ENCODE results near the gene EDNRA. TPM values are rescaled to one million over a fixed set of nuclear protein-coding genes. Genes with fewer than 3 reads are reported as not detected.

Gene EDNRA
- total and polyA plus RNA-seq, 4 experiments from 2014 or later = not detected

DNA sequence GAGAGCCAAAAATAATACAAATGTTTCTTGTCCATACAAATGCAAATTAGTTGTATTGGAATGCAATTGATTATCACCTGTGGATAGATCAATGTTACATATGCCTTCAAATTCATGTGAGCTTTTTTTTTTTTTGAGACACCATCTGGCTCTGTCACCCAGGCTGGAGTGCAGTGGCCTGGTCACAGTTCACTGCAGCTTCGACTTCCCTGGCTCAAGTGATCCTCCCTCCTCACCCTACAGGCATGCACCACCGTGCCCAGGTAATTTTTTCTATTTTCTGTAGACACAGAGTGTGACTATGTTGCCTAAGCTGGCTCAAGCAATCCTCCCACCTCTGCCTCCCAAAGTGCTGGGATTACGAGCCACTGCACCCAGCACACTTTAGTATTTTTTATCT lies 97.7 kb downstream of the EDNRA start:
- ChIA-PET CTCF (ENCODE audit: partially characterized antibody) (interaction anchor here (0.9 kb wide), 1 partner anchor 11 kb away, joined by 3 read pairs; no protein-coding TSS in a partner anchor), POLR2A (ENCODE audit: partially characterized antibody) (no interaction called here)
- peaks cover 0 to 6% (median under 1%) of the 10 kb centered on the region in 8 donors for H3K9me3 Mint-ChIP-seq
- no peak overlapping the region for H3K27ac Mint-ChIP-seq
- H3K4me1 Mint-ChIP-seq = peaks cover 0 to 1% (median 0%) of the 10 kb centered on the region in 4 donors
- H3K27ac ChIP-seq (ENCODE audit: low read depth, low read length) = no peak overlapping the region
- H3K4me1 ChIP-seq (ENCODE audit: insufficient read depth, low read length) = no peaks in the 10 kb centered on the region
- H3K36me3 Mint-ChIP-seq = no peaks in the 10 kb centered on the region
- no peaks in the 10 kb centered on the region for H3K27me3 ChIP-seq (ENCODE audit: insufficient read depth, low read length)
- no peak overlapping the region for H3K4me3 ChIP-seq (ENCODE audit: low read length in 2 of 2)
- no peak for DNase-seq
- no peaks in the 10 kb centered on the region for H3K36me3 ChIP-seq (ENCODE audit: insufficient read depth, low read length)
- H3K4me3 Mint-ChIP-seq = no peak overlapping the region
- peaks cover 2 to 9% of the 10 kb centered on the region in 2 donors for H3K27me3 Mint-ChIP-seq
- intact Hi-C loops (cut with micrococcal nuclease) = no loop called here
- H3K9me3 ChIP-seq (ENCODE audit: control insufficient read depth in 1 of 2, low read length in 2 of 2) = no peaks in the 10 kb centered on the region

DNA sequence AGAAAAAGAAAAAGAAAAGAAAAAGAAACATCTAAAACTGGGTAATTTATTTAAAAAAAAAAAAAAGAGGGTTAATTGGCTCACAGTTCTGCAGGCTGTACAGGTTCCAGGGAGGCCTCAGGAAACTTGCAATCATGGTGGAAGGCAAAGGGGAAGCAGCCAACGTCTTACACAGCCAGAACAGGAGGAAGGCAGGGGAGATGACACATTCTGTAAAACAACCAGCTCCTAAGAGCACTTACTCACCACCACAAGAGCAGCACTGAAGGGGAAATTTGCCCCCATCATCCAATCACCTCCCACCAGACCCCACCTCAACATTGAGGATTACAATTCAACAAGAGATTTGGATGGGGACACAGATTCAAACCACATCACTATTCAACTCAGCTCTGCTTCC lies 99.5 kb downstream of the EDNRA start:
- Histone ChIP-seq H3K9me3 (ENCODE audit: control insufficient read depth in 1 of 2, low read length in 2 of 2) (no peaks in the 10 kb centered on the region), H3K27me3 (ENCODE audit: insufficient read depth, low read length) (no peaks in the 10 kb centered on the region), H3K4me1 (ENCODE audit: insufficient read depth, low read length) (no peaks in the 10 kb centered on the region), H3K4me3 (ENCODE audit: low read length in 2 of 2) (no peak overlapping the region), H3K36me3 (ENCODE audit: insufficient read depth, low read length) (no peaks in the 10 kb centered on the region), H3K27ac (ENCODE audit: low read depth, low read length) (no peak overlapping the region)
- CTCF ChIA-PET (ENCODE audit: partially characterized antibody) = interaction anchor here (1.2 to 1.3 kb wide), 2 partner anchors 10 to 15 kb away, joined by 3 to 5 read pairs; no protein-coding TSS in a partner anchor
- Mint-ChIP-seq H3K4me1 (peaks cover 0 to 1% (median 0%) of the 10 kb centered on the region in 4 donors), H3K27me3 (peaks cover 7 to 11% of the 10 kb centered on the region in 2 donors), H3K4me3 (no peak overlapping the region), H3K9me3 (peaks cover 0 to 17% (median 8%) of the 10 kb centered on the region in 8 donors), H3K36me3 (peaks cover 0 to 2% of the 10 kb centered on the region in 2 donors), H3K27ac (no peak overlapping the region)
- POLR2A ChIA-PET (ENCODE audit: partially characterized antibody) = no interaction called here
- no peak for DNase-seq
- intact Hi-C loops (cut with micrococcal nuclease) = no loop called here

DNA sequence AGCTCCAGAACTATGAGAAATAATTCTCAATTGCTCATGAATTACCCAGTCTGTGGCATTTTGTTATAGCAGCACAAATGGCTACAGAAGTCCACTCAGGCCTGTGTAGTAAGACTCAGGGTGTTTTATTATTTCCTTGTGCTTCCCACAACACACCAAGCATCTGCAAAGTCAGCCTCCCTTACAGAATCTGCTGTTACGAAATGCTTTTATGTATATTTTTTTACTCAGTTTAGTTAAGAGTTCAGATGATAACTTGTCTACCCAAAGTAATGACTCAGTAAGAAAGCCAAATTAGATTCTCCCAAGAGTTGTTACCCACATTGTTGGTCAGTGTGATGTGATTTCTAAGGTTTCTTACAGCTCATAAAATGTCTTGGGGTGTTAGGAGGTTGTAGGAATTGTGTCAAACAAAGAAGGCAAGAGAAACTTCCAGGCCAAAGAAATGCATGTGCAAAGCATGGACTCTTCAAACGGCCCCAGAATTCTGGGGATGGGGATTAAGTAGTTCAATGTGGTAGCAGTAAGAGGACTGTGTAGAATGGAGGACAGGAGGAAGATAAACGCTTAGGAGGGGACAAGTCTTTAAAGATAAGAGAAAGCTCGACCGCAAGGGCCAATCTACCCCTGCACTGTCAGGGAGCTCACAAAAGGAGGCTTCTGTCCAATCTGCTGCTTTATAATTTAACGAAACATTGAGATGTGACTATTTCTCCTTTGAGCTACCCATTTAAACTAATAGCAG lies 100.9 kb downstream of the EDNRA start:
- Histone ChIP-seq H3K27me3 (ENCODE audit: insufficient read depth, low read length) (no peaks in the 10 kb centered on the region), H3K4me1 (ENCODE audit: insufficient read depth, low read length) (no peaks in the 10 kb centered on the region), H3K27ac (ENCODE audit: low read depth, low read length) (no peak overlapping the region), H3K36me3 (ENCODE audit: insufficient read depth, low read length) (no peaks in the 10 kb centered on the region), H3K9me3 (ENCODE audit: control insufficient read depth in 1 of 2, low read length in 2 of 2) (no peaks in the 10 kb centered on the region), H3K4me3 (ENCODE audit: low read length in 2 of 2) (no peak overlapping the region)
- H3K4me1 Mint-ChIP-seq = no peaks in the 10 kb centered on the region
- POLR2A ChIA-PET (ENCODE audit: partially characterized antibody) = no interaction called here
- H3K27ac Mint-ChIP-seq = no peak overlapping the region
- peaks cover 7 to 10% of the 10 kb centered on the region in 2 donors for H3K27me3 Mint-ChIP-seq
- intact Hi-C loops (cut with micrococcal nuclease) = no loop called here
- H3K36me3 Mint-ChIP-seq = peaks cover 0 to 4% of the 10 kb centered on the region in 2 donors
- no peak for DNase-seq
- H3K4me3 Mint-ChIP-seq = no peak overlapping the region
- CTCF ChIA-PET (ENCODE audit: partially characterized antibody) = interaction anchor here (1.0 kb wide), 1 partner anchor 8 kb away, joined by 3 read pairs; no protein-coding TSS in a partner anchor
- peaks cover 0 to 22% (median 10%) of the 10 kb centered on the region in 8 donors for H3K9me3 Mint-ChIP-seq

DNA sequence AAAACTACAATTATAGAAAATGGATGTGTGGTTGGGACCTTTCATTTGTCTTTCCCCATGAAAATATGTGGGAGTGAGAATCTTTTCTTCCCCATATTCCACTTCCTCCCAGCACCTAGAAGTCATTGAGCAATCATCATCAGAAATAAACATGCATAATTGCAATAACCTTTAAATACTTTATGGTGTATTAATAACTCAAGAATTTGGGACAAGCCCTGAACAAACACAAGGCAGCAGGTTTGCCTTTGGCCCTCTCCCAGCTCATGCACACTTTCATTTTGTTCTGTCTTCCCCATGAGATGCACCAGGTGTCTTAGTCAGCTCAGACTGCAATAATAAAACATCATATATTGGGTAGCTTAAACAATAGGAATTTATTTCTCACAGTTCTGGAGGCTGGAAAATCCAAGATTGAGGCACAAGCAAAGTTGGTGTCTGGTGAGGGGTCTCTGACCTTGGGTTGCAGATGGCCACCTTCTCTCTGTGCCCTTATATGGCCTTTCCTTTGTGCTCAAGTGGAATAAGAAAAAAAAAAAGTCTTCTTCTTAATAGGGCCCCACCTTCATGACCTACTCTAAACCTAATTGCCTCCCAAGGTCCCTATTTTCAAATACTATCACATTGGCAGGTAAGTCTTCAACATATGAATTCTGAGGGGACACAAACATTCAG lies 101.6 kb downstream of the EDNRA start:
- Mint-ChIP-seq H3K4me3 (no peak overlapping the region), H3K27ac (no peak overlapping the region), H3K9me3 (peaks cover 0 to 22% (median 10%) of the 10 kb centered on the region in 8 donors), H3K36me3 (peaks cover 0 to 4% of the 10 kb centered on the region in 2 donors), H3K27me3 (peaks cover 7 to 10% of the 10 kb centered on the region in 2 donors), H3K4me1 (no peaks in the 10 kb centered on the region)
- ChIA-PET POLR2A (ENCODE audit: partially characterized antibody) (no interaction called here), CTCF (ENCODE audit: partially characterized antibody) (interaction anchor here (1.0 kb wide), 1 partner anchor 8 kb away, joined by 3 read pairs; no protein-coding TSS in a partner anchor)
- H3K4me3 ChIP-seq (ENCODE audit: low read length in 2 of 2) = no peak overlapping the region
- no peaks in the 10 kb centered on the region for H3K9me3 ChIP-seq (ENCODE audit: control insufficient read depth in 1 of 2, low read length in 2 of 2)
- no peak overlapping the region for H3K27ac ChIP-seq (ENCODE audit: low read depth, low read length)
- DNase-seq = no peak
- no peaks in the 10 kb centered on the region for H3K36me3 ChIP-seq (ENCODE audit: insufficient read depth, low read length)
- no peaks in the 10 kb centered on the region for H3K4me1 ChIP-seq (ENCODE audit: insufficient read depth, low read length)
- no peaks in the 10 kb centered on the region for H3K27me3 ChIP-seq (ENCODE audit: insufficient read depth, low read length)
- intact Hi-C loops (cut with micrococcal nuclease) = no loop called here

DNA sequence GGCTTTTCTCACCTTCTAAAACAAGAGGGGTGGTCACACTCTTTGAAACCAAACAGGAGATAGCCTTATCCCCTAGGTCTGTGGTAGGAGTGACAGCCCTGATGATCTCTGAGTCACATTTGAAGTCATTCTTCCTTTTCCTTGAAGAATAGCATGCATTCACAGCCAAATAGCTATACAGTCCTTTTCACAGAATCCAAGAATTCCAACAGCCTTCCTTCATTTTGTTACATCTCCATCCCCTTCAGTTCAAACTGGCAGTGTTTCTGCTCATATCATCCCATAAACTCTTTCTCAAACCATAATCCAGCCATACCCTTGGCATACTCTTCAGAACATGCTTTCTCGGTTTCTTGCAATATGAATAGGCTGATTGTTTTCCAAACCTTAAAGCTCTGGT lies 103.0 kb downstream of the EDNRA start:
- peaks cover 0 to 4% of the 10 kb centered on the region in 2 donors for H3K36me3 Mint-ChIP-seq
- H3K27me3 Mint-ChIP-seq = peaks cover 7 to 10% of the 10 kb centered on the region in 2 donors
- Histone ChIP-seq H3K4me3 (ENCODE audit: low read length in 2 of 2) (no peak overlapping the region), H3K9me3 (ENCODE audit: control insufficient read depth in 1 of 2, low read length in 2 of 2) (no peaks in the 10 kb centered on the region), H3K27me3 (ENCODE audit: insufficient read depth, low read length) (no peaks in the 10 kb centered on the region), H3K27ac (ENCODE audit: low read depth, low read length) (no peak overlapping the region), H3K36me3 (ENCODE audit: insufficient read depth, low read length) (no peaks in the 10 kb centered on the region), H3K4me1 (ENCODE audit: insufficient read depth, low read length) (no peaks in the 10 kb centered on the region)
- no peak for DNase-seq
- intact Hi-C loops (cut with micrococcal nuclease) = no loop called here
- ChIA-PET CTCF (ENCODE audit: partially characterized antibody) (no interaction called here), POLR2A (ENCODE audit: partially characterized antibody) (no interaction called here)
- H3K4me3 Mint-ChIP-seq = no peak overlapping the region
- H3K4me1 Mint-ChIP-seq = no peaks in the 10 kb centered on the region
- no peak overlapping the region for H3K27ac Mint-ChIP-seq
- H3K9me3 Mint-ChIP-seq = peaks cover 0 to 22% (median 10%) of the 10 kb centered on the region in 8 donors

DNA sequence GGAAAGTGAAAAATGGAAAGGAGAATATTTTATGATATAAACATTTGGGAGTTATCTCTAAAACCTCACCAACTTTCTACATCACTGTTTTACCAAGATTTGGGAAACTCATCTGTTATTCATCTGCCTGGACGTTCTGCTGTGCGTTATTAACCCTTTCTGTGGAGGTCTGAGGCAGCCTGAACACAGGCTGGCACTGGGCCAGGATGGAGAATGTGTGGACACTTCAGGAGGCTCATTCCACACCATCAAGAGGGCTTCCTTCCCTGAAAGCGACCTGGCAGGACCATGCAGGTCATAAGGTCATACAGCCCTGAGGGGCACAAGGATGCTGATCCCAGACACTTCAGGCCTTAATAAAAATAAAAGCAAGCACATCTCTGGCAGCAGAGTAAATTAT lies 105.1 kb downstream of the EDNRA start:
- H3K9me3 Mint-ChIP-seq = peaks cover 0 to 19% (median 6%) of the 10 kb centered on the region in 8 donors
- Histone ChIP-seq H3K27ac (ENCODE audit: low read depth, low read length) (no peak overlapping the region), H3K36me3 (ENCODE audit: insufficient read depth, low read length) (no peaks in the 10 kb centered on the region), H3K4me1 (ENCODE audit: insufficient read depth, low read length) (no peaks in the 10 kb centered on the region), H3K4me3 (ENCODE audit: low read length in 2 of 2) (no peak overlapping the region), H3K27me3 (ENCODE audit: insufficient read depth, low read length) (no peaks in the 10 kb centered on the region), H3K9me3 (ENCODE audit: control insufficient read depth in 1 of 2, low read length in 2 of 2) (no peaks in the 10 kb centered on the region)
- DNase-seq = no peak
- H3K4me1 Mint-ChIP-seq = peaks cover 0 to 2% (median 1%) of the 10 kb centered on the region in 4 donors
- POLR2A ChIA-PET (ENCODE audit: partially characterized antibody) = no interaction called here
- H3K27me3 Mint-ChIP-seq = peaks cover 4 to 8% of the 10 kb centered on the region in 2 donors
- H3K27ac Mint-ChIP-seq = no peak overlapping the region
- CTCF ChIA-PET (ENCODE audit: partially characterized antibody) = interaction anchor here (1.2 kb wide), 1 partner anchor 11 kb away, joined by 3 read pairs; no protein-coding TSS in a partner anchor
- H3K36me3 Mint-ChIP-seq = peaks cover 0 to 4% of the 10 kb centered on the region in 2 donors
- H3K4me3 Mint-ChIP-seq = no peak overlapping the region
- intact Hi-C loops (cut with micrococcal nuclease) = no loop called here

DNA sequence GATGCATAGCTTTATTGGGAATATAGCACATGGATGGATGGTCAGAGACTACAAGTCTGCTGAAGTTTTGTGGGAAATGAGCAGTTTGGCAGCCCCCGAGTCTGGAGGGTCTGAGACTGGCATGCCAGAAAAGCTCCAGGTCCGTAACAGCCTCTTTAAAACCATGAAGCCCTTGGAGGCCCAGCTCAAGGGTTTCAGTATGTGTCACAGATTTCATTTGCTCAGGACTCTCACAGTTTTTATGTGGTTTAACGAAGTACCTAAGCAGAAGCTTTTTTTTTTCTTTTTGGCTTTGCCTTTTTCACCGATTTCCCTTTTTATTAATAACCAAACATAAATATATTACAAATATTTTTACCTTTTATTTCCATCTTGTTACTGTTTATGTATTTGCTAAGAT lies 105.7 kb downstream of the EDNRA start:
- H3K27me3 Mint-ChIP-seq = peaks cover 4 to 8% of the 10 kb centered on the region in 2 donors
- no peaks in the 10 kb centered on the region for H3K4me1 ChIP-seq (ENCODE audit: insufficient read depth, low read length)
- DNase-seq = no peak
- H3K27ac Mint-ChIP-seq = no peak overlapping the region
- peaks cover 0 to 2% (median 1%) of the 10 kb centered on the region in 4 donors for H3K4me1 Mint-ChIP-seq
- peaks cover 0 to 4% of the 10 kb centered on the region in 2 donors for H3K36me3 Mint-ChIP-seq
- no peaks in the 10 kb centered on the region for H3K9me3 ChIP-seq (ENCODE audit: control insufficient read depth in 1 of 2, low read length in 2 of 2)
- H3K27ac ChIP-seq (ENCODE audit: low read depth, low read length) = no peak overlapping the region
- intact Hi-C loops (cut with micrococcal nuclease) = no loop called here
- no peak overlapping the region for H3K4me3 ChIP-seq (ENCODE audit: low read length in 2 of 2)
- peaks cover 0 to 19% (median 6%) of the 10 kb centered on the region in 8 donors for H3K9me3 Mint-ChIP-seq
- no peaks in the 10 kb centered on the region for H3K36me3 ChIP-seq (ENCODE audit: insufficient read depth, low read length)
- H3K4me3 Mint-ChIP-seq = no peak overlapping the region
- no peaks in the 10 kb centered on the region for H3K27me3 ChIP-seq (ENCODE audit: insufficient read depth, low read length)
- CTCF ChIA-PET (ENCODE audit: partially characterized antibody) = interaction anchor here (1.2 kb wide), 1 partner anchor 10 kb away, joined by 3 read pairs; no protein-coding TSS in a partner anchor
- POLR2A ChIA-PET (ENCODE audit: partially characterized antibody) = no interaction called here

All from CD4-positive, alpha-beta memory T cell (primary cell).